HEK293 (cell line): ENCODE measurements around the gene MPV17L.

Source experiments
- GLI4 ChIP-seq: fragments of 450-650 bp; formaldehyde crosslinking; IDR thresholded peaks from 2 replicates; pipeline ENCODE4 v1.5.1; 2016; ENCODE audit warnings: missing biosample characterization, missing genetic modification characterization
- TCF7L2 ChIP-seq: IDR thresholded peaks from 2 replicates; pipeline ENCODE4 v1.6.1; 2011; ENCODE audit warnings: low read depth, mild to moderate bottlenecking, inconsistent platforms, low read length, moderate library complexity, borderline replicate concordance
- ZNF133 ChIP-seq: fragments of 450-650 bp; formaldehyde crosslinking; IDR thresholded peaks from 2 replicates; pipeline ENCODE4 v1.5.1; 2016; ENCODE audit warnings: missing biosample characterization, missing genetic modification characterization
- ZNF140 ChIP-seq: fragments of 450-650 bp; formaldehyde crosslinking; IDR thresholded peaks from 2 replicates; pipeline ENCODE4 v1.5.1; 2016; ENCODE audit warnings: missing biosample characterization, missing genetic modification characterization
- ZNF596 ChIP-seq: fragments of 450-650 bp; IDR thresholded peaks from 2 replicates; pipeline ENCODE4 v1.5.0; 2018; ENCODE audit warnings: missing biosample characterization, mild to moderate bottlenecking, missing genetic modification characterization, moderate library complexity
- ZNF785 ChIP-seq: fragments of 450-650 bp; formaldehyde crosslinking; IDR thresholded peaks from 2 replicates; pipeline ENCODE4 v1.5.1; 2016; ENCODE audit warnings: missing biosample characterization, missing genetic modification characterization
- TF ChIP-seq, protein P1 (sequence below): fragments of 450-650 bp; formaldehyde crosslinking; IDR thresholded peaks from 2 replicates; pipeline ENCODE4 v1.5.1; 2016; ENCODE audit warnings: missing biosample characterization, missing genetic modification characterization
- TF ChIP-seq, protein P2 (sequence below): fragments of 450-650 bp; formaldehyde crosslinking; IDR thresholded peaks from 2 replicates; pipeline ENCODE4 v1.5.1; 2016; ENCODE audit warnings: missing biosample characterization, missing genetic modification characterization, low read depth

GRCh38 chr16:15403392-15403995 is 7.9 kb downstream of the MPV17L start:
- TF ChIP-seq ZNF596 (tag by site-specific recombination): no peak
- TF ChIP-seq ZNF785: no peak
- TF ChIP-seq, protein P1, sequence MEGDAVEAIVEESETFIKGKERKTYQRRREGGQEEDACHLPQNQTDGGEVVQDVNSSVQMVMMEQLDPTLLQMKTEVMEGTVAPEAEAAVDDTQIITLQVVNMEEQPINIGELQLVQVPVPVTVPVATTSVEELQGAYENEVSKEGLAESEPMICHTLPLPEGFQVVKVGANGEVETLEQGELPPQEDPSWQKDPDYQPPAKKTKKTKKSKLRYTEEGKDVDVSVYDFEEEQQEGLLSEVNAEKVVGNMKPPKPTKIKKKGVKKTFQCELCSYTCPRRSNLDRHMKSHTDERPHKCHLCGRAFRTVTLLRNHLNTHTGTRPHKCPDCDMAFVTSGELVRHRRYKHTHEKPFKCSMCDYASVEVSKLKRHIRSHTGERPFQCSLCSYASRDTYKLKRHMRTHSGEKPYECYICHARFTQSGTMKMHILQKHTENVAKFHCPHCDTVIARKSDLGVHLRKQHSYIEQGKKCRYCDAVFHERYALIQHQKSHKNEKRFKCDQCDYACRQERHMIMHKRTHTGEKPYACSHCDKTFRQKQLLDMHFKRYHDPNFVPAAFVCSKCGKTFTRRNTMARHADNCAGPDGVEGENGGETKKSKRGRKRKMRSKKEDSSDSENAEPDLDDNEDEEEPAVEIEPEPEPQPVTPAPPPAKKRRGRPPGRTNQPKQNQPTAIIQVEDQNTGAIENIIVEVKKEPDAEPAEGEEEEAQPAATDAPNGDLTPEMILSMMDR (tag by site-specific recombination): no peak
- no peak for TF ChIP-seq GLI4 (tag by site-specific recombination)
- TF ChIP-seq TCF7L2: no peak
- no peak for TF ChIP-seq ZNF133 (tag by site-specific recombination)
- no peak for TF ChIP-seq ZNF140 (tag by site-specific recombination)
- TF ChIP-seq, protein P2, sequence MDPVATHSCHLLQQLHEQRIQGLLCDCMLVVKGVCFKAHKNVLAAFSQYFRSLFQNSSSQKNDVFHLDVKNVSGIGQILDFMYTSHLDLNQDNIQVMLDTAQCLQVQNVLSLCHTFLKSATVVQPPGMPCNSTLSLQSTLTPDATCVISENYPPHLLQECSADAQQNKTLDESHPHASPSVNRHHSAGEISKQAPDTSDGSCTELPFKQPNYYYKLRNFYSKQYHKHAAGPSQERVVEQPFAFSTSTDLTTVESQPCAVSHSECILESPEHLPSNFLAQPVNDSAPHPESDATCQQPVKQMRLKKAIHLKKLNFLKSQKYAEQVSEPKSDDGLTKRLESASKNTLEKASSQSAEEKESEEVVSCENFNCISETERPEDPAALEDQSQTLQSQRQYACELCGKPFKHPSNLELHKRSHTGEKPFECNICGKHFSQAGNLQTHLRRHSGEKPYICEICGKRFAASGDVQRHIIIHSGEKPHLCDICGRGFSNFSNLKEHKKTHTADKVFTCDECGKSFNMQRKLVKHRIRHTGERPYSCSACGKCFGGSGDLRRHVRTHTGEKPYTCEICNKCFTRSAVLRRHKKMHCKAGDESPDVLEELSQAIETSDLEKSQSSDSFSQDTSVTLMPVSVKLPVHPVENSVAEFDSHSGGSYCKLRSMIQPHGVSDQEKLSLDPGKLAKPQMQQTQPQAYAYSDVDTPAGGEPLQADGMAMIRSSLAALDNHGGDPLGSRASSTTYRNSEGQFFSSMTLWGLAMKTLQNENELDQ (tag by site-specific recombination): no peak
